ENCODE measurements around the gene COL4A1.
"Not testable (repeated sequence)": the region's sequence is repeated elsewhere in the genome, so short reads cannot be mapped to it uniquely, and the experiment has no call there.

The COL4A1 gene

DNA sequence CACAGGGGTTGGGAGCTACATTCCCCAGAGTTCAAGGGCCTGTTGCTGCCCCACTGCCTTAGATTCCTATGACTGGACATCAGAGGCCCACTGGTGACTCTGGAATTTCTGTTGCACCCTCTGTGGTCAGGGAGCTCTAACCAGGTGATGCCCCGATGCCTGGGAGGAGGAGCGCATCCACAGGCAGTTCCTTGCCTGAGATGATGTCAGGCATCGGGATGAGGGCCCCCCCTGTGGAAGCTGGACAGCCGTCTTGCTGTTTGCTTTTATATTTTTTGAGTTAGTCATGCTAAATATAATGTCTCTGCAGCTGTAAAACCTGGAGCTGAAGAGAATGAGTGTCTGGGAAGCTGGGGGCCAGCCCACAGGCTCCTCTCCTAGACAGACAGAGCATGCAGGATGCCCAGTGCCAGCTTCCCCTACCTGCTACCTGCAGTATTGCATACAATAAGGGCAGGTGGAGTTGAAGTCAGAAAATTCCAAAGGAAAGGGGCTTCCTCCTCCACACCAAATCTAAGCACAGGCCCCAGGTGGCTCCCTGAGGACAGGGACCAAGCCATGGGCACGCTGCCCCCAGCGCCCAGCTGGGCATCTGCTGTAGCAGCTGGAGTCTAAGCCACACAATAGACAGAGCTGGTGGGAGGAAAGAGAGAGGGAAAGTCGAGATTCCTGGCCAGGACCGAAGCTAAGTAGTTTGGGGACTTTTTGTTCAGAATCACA, 16.4 kb upstream of the COL4A1 start:
- DNase-seq (ENCODE audit: low read depth): no peak

DNA sequence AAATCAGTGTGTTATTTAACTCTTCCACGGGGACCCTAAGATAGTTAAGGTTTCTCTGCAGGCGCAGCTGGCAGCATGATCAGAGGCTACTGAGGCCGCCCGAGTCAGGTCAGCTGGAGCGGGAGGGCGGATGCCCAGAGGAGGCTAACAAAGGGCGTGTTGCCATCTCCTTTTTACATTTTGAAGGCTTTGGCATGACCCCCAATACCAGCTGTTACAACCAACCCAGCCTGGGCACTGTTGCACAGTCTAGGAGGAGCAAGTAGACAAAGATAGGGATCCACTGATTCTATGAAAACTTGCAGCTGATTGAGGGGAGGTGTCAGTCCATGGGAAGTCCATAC, 15.8 kb upstream of the COL4A1 start:
- DNase-seq (ENCODE audit: low read depth): no peak

DNA sequence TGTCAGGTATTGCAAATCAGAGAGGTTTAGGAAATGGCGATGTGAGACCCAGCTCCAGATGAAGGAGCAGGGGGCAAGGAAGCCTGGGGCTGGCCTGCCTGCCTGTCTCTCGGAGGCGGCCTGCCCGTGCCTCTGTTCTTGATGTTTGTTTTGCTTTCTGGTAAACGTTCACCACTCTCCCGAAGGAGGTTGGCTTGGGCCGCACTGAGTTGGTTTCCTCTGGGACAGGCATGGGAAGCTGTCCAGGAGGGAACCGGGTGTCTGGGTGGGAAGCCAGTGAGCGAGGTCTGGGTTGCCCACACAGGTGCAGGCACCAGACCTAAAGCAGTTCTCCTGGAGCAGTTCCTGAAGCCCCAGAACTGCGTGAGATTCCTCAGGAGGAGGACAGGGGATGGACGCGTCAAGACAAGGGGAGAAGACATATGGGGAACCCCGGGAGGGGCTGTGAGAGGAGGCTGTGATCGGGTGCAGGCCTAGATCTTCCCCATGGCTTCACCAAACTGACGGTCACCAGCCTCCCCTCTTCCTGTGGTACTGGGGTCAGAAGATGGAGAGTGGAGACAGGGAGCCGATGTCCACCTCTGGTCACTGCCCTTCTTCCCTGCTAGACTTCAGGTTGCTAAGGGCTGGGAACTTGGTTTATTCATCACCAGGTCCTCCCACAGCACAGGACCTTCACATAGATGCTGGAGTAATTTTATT, 15.3 kb upstream of the COL4A1 start:
- no peak for DNase-seq (ENCODE audit: low read depth)

DNA sequence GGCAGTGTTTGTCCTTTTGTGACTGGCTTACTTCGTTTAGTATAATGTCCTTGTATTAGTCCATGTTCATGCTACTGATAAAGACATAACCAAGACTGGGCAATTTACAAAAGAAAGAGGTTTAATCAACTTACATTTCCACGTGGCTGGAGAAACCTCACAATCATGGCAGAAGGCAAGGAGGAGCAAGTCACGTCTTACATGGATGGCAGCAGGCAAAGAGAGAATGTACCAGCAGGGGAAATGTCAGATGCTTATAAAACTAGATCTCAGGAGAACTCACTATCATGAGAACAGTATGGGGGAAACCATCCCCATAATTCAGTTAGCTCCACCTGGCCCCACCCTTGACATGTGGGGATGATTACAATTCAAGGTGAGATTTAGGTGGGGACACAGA, 14.6 kb upstream of the COL4A1 start:
- DNase-seq (ENCODE audit: low read depth): not testable (repeated sequence)

DNA sequence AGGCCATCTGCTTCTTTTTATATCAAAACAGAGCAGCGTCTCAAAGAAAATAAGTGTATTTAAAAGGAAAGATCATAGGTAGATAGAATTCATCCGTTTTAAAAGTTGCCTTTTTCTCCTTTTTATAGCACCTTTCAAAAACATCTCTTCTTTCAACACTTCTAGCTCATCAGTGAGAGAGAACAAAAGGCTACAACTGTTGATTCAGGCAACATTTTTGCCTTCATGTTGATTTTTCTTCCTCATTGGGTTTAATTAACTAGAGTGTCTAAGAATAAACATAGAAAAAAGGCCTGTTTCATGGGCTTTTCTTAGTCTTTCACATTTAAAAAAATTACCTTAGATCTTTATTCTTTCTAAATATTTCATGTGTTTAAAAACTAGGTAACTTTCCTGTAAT, 13.7 kb upstream of the COL4A1 start:
- no peak for DNase-seq (ENCODE audit: low read depth)

DNA sequence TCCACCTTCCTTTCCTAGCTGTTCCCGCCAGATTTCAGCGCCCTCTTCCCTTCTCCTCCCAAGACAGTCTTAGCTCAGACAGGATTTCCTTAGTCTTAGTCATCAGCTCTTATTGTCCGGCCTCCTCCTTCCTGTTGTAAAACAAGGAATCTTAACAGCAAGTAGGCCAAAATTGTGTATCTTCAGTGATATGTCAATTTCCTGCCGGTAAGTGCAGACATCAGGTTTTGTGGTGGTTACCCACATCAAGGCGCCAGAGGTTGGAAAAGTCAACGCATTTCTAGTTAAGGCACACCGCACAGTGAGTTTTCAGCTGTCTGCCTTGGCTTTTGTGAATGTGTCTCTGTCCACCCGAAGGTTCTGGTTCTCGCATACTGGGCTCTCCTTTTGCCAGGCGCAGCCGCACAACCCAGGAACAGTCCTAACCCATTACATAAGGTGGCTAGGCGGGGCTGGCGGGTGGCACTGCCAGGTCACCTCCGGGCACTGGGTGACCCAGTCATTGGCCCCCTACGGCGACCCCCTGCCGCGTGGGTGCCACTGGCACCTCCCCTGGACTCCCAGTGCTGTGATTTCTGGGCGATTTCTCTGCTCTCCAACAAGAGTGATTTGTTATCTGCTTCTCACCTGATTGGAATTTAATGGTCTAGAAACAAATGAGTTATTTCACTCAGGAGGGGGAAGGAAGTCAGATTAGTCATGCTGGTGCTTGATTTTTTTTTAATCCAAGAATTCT, 13.0 kb upstream of the COL4A1 start:
- no peak for DNase-seq (ENCODE audit: low read depth)

DNA sequence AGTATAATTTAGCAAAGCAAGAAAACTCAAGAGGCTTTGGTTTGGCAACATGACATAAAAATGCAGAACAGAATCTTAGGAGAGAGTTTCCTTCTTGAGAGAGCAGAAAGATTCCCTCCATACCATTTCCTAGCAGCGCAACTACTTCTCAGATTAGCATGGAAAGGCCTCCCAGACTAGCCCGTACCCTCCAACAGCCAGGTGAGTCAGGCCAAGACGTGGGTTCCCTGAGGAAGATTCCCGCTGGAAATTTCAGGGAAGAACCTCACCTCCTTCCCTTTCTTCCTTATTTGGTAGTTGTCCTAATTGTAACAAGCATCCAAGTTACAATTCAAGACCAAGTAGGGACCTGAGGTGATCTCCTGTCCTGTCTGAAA, 12.4 kb upstream of the COL4A1 start:
- no peak for DNase-seq (ENCODE audit: low read depth)

DNA sequence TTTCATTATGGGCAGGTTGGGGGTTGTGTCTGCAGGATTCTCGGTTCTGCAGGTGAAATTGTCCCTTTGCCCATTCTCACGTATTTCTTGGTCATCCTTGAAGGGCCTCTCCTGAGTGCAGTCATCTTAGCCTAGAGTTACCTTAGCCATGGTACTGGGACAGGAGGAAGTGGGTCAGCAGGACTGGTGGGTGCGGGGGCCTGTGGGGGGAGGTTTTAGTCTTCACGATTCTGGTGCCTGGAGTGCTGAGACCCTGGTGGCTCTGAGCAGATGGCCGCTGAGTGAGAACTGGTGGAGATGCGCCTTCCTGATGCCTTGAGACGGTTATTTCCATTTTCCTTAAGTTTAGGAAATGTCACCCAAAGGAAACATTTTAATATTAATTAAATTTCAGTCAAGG, 12.0 kb upstream of the COL4A1 start:
- DNase-seq (ENCODE audit: low read depth): no peak

DNA sequence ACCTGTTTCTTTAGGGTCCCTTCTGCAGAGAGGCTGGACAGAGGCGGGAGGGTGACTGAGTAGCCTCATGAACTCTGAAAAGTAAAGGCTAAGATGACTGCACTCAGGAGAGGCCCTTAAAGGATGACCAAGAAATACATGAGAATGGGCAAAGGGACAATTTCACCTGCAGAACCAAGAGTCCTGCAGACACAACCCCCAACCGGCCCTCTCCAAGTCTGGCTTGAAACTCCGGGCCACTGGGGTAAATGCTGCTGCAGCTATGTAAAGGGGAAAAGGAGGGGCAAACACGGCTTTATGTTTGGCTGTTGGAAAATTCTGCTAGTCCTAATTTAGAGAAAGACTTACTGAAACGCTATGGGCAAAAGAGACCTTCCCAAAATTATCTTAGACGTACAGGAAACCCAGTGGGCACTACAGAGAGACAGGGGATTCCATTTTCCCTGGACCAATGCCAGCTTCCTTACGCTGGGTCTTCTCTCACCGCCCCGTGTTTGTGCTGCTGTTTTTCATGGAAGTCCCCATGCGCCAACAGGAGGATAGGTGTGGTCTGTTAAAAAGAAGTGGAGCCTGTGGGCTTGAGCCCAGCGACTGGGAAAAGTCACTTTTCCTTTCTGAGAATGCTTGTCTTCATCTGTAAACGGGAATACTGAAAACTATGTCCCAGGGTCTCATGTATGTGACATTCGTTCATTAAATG, 10.7 kb upstream of the COL4A1 start:
- no peak for DNase-seq (ENCODE audit: low read depth)

DNA sequence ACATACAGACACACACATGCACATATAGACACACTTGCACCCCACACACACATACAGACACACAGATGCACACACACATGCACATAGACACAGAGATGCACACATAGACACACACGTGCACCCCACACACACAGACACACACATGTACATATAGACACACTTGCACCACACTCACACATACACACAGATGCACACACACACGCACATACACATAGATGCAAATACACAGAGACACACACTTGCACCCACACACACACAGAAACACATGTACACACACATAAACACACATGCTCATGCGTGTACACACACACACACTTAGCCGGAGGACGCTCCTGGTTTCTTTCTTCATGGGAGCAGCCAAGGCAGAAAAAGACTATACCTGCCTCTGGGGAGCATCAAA, 10.1 kb upstream of the COL4A1 start:
- no peak for DNase-seq (ENCODE audit: low read depth)

DNA sequence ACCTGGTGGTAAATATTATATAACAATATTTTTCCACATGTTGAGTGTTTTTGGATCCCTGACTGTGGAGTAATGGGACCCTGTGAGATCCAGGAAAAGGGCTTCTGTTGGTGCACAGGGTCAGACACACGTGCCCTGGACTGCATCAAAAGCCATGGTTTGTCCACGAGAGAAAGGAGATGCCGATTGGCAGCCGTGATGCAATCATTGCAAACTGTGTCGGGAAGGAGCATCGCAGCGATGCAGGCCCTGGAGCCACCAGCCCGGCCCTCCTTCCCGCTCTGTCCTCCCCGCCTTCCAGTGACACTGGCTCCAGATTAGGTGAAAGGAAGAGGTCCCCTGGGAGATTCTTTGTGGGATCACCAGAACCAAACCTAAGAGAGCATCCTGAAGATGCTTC, 9.2 kb upstream of the COL4A1 start:
- DNase-seq (ENCODE audit: low read depth): no peak

DNA sequence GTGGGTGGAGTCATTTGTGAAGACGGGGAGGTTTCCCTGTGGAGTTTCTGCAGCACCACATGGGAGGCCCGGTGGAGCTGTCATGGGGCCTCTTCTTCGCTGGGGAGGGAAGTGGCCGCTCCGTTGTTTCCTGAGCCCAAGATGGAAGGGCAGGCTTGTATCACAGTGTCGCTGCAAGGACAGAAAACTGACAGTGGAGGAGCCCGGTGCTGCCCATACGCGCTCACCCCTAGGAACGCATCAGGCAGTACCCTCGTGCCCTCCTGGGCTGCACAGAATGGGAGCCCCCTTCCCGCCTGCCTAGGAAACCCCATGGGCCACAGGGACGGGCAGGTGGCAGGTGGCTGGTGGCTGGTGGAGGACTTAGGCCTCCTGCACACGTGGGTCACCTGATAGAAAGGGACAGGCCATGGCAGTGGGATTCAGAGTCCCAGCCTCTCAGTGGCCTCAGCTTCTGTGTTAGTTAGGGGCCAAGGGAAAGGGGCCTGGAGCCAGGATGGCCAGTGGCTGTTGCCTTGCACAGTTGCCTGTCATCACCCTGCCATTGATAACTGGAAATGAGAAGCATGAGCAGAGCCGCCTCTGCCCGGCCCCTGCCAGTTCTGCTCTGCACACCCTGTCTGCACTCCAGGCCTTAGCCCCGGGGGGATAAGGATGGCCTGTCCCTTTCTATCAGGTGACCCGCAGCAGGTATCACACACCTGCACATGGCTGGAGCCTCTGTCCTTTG, 7.7 kb upstream of the COL4A1 start:
- no peak for DNase-seq (ENCODE audit: low read depth)

DNA sequence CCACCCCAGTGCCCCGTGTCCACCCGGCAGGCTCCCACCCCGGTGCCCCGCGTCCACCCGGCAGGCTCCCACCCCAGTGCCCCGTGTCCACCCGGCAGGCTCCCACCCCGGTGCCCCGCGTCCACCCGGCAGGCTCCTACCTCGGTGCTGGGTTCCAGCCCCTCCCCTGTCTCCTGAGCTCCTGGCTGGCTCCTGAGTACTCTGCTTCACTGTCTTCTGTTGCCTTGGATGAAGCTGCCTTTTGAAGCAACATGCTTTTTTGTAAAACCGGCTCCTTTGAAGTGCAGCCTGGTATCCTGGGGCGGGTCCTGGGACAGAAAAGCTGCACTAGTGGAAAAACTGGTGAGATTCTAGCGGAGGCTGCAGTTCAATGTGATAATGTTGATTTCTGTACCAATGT, 6.8 kb upstream of the COL4A1 start:
- DNase-seq (ENCODE audit: low read depth): not testable (repeated sequence)

DNA sequence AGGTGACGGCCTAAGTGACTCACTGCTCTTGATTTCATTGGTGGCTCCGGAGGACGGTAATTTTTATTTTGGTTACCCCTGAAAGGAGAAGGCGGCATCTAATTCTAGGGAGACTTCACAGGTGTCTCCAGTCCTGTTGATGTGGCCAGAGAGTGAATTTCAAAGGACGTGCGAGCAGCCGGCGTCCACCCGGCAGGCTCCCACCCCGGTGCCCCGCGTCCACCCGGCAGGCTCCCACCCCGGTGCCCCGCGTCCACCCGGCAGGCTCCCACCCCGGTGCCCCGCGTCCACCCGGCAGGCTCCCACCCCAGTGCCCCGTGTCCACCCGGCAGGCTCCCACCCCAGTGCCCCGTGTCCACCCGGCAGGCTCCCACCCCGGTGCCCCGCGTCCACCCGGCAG, 6.3 kb upstream of the COL4A1 start:
- DNase-seq (ENCODE audit: low read depth): not testable (repeated sequence)

DNA sequence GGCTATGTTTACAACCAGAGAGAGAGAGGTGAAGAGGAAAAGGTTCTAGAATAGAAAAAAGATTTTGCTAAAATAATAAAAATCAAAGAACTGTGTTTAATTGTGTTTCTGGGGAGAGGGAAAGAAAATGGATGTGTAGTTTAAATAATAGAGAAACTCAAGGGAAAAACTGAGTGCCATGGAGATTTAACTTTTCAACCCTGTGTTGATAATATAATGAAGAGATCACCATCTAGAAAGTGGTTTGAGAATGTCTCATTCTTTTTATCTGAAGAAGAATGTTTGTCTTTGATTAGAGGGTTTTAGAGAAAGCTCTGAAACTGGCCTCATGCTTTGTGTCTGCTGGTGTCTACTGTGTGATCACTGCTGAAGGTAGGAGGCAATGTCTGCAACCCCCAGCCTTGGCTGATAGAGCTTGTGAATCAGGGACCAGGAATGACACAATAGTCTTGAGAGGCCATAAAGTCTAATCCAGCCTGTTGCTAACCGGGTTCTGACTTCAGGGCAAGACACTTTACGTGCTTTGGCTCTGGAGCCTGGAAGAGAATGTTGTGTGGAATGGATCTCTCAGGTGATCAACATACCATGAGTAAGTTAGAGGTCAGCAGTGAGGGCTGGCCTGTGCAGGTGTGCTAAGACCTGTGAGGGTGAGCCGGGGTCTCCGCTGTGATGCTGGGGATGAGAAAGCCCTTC, 5.5 kb upstream of the COL4A1 start:
- DNase-seq (ENCODE audit: low read depth): no peak

DNA sequence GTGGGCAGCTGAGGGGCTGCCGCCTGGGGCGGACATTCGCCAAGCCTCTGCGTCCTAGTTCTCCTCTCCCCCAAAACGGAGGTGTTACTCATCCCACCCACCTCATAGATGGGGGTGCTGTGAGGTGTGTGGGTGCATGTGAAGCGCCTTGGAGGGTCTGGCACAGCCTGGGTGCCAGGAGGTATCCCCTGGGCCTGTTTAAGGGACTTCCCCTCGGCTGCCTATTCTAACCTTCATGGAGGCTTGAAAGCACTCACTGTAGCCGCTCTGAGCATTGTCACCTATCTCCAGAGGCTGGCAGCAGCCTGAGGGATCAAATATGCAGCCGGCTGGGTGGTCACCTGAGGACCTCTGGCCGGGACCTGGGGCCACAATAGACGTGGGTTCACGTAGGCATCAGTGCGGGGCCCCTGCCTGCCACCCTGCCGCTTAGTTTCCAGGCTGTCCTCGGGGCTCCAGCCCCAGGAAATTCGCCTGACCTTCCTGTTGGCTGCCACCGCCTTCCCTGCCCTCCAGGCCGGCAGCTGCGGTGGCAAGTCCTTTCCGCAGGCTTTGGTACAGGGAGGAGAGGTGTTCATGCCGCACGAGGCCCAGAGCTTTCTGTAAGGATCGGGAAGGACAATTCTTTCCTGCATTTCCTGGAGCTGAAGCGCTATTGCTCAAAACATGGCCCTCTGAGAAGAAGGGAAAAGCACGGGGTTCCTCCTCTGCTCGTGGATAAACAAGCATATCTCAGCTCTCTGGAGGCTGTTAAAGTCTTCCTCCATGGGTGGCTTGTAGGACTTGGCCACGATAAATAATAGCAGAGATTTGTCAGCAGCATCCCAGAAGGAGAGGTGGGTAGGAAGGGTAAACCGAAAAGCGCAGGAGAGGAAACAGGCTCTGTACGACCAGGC, 4.7 kb upstream of the COL4A1 start:
- no peak for DNase-seq (ENCODE audit: low read depth)

DNA sequence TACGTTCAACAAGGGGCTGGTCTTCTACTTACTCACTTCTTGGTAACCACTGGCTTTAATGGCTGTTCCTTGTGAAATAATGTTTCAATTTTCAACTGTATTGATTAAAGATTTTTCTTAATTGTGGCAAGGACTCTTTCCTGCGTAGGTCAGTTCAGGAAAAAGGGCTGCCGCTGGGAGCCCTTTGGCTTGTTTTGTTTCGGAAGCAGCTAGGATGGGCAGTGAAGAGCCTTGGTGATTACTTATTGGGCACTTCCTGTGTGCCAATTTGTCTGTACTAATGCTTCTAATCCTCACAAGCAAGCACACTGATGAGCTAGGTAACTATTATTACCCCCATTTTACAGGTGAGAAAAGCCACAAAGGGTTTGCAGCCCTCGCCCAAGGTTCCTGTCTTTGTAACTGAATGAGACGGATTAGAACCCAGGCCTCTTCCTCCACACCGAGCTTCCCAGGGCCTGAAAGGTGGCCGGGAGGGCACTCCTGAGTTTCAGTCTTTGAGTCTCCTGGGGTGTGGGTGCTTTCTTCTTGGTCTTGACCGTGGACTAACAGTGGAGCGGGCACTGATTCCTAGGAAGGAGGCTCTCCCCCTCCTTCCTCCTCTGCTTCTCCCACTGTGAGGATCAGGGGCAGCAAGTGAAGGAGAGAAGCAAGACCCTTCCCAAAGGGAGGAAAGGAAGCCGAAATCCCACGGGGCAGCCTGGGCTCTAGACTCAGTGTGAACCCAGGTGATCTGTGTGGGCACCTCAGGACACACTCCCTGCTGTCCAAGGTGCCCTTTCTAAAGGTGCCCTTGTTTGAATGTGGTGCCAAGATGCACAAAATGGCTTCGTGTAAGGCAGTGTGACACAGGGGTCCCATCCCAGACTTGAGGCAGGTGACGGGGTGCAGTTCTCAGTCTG, 3.8 kb upstream of the COL4A1 start:
- no peak for DNase-seq (ENCODE audit: low read depth)

DNA sequence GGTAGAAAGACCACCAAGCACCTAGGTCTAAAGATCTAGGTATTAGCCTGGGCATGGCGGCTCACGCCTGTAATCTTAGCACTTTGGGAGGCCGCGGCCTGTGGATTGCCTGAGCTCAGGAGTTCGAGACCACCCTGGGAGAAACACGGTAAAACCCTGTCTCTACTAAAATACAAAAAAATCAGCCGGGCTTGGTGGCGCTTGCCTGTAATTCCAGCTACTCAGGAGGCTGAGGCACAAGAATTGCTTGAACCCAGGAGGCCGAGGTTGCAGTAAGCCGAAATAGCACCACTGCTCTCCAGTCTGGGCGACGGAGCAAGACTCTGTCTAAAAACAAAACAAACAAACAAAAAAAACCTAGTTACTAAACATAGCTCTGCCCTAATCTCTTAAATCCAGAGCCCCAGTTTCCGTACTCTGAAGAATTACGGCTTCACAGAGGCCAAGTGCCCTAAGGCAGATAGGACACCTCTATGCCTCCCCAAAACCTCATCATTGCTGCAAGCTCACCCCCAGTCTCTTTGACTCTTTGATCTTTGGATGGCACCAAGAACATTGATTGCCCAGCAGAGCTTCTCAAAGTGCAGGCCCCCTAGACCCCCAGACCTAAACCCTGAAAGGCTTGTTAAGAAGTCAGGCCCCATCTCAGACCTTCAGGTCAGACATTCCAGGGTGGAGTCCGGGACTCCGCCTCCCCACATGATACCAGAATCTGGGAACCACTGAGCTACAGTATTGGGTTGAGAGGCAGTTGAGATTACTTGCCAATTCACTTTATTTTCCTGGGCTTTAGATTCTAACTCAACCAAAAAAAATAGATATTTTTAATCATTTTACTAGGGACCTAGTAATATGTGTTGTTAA, 2.9 kb upstream of the COL4A1 start:
- DNase-seq (ENCODE audit: low read depth): no peak

All from activated T-helper 9 cell treated with anti-CD3 and anti-CD28 coated beads, Interleukin-2, amount 50 U/mL, for 16 hours (primary cell).